H1 (cell line): Measurements from ENCODE around the gene CNOT6L. TPM values are rescaled to one million over a fixed set of nuclear protein-coding genes. Genes with fewer than 3 reads are reported as not detected.

Experiments
- CTCF ChIA-PET: fragments of 300-600 bp; sonication (Branson Sonifier 250); formaldehyde crosslinking; loops from one replicate; lab custom pipeline; 2021; ENCODE audit not compliant: partially characterized antibody; lab: Charles Lee
- POLR2A ChIA-PET: fragments of 300-600 bp; sonication (Branson Sonifier 250); formaldehyde crosslinking; loops from one replicate; lab custom pipeline; 2021; ENCODE audit warnings: inconsistent platforms; ENCODE audit not compliant: partially characterized antibody; lab: Charles Lee
- DNase-seq, 2 experiments: peaks; one replicate each; pipeline versions ENCODE4 v3.0.0 to v3.0.0-alpha.2; 2010 to 2022; ENCODE audit warnings: low spot score in 2 of 2, low read depth in 1 of 2, mixed read lengths in 1 of 2
- FAIRE-seq: peaks from 2 replicates; lab custom pipeline; 2011; peaks lifted over from hg19 to GRCh38; lab: Jason Lieb, UNC
- H2AFZ ChIP-seq: 2 replicates; pipeline ENCODE4 v1.8.1; 2012; ENCODE audit warnings: low read length, inconsistent platforms
- H2AK5ac ChIP-seq: 2 replicates; pipeline ENCODE4 v1.6.1; 2013; ENCODE audit warnings: low read depth, low read length
- H2BK120ac ChIP-seq: replicated peaks from 2 replicates; pipeline ENCODE3; 2013; ENCODE audit warnings: low read depth, low read length, inconsistent platforms
- H2BK12ac ChIP-seq: 2 replicates; pipeline ENCODE4 v1.6.1; 2013; ENCODE audit warnings: low read depth, low read length
- H2BK15ac ChIP-seq: 2 replicates; pipeline ENCODE4 v1.6.1; 2013; ENCODE audit warnings: low read length
- H2BK20ac ChIP-seq: 2 replicates; pipeline ENCODE4 v1.6.1; 2013; ENCODE audit warnings: low read length
- H2BK5ac ChIP-seq: 2 replicates; pipeline ENCODE4 v1.6.1; 2013; ENCODE audit warnings: low read depth, low read length
- H3K14ac ChIP-seq: 2 replicates; pipeline ENCODE4 v1.6.1; 2013; ENCODE audit warnings: inconsistent platforms; ENCODE audit not compliant: insufficient read length
- H3K18ac ChIP-seq: 2 replicates; pipeline ENCODE4 v1.6.1; 2013; ENCODE audit warnings: low read length; ENCODE audit errors: extremely low read depth
- H3K23ac ChIP-seq: 2 replicates; pipeline ENCODE4 v1.6.1; 2013; ENCODE audit warnings: inconsistent platforms; ENCODE audit not compliant: insufficient read length
- H3K23me2 ChIP-seq: 2 replicates; pipeline ENCODE4 v1.6.1; 2013; ENCODE audit warnings: low read depth, low read length
- H3K27ac ChIP-seq: 2 replicates; pipeline ENCODE4 v1.6.1; 2011; ENCODE audit warnings: low read depth, low read length, inconsistent platforms
- H3K27me3 ChIP-seq, 4 experiments: replicated peaks in 1 of 4; 1 replicate in 1 of 4; 2 replicates in 3 of 4; pipeline versions ENCODE4 v1.6.1 to v1.8.1; 2011 to 2013; ENCODE audit warnings: low read length in 3 of 4, mild to moderate bottlenecking in 3 of 4, inconsistent platforms in 2 of 4, mixed read lengths in 2 of 4, moderate library complexity in 1 of 4; ENCODE audit not compliant: control insufficient read depth in 3 of 4, insufficient read depth in 3 of 4; ENCODE audit errors: extremely low read depth in 1 of 4
- H3K36me3 ChIP-seq, 4 experiments: 2 replicates each; pipeline versions ENCODE4 v1.6.1 to v1.8.1; 2011 to 2013; ENCODE audit warnings: mild to moderate bottlenecking in 4 of 4, low read length in 3 of 4, moderate library complexity in 2 of 4, control low read depth in 1 of 4, inconsistent platforms in 1 of 4; ENCODE audit not compliant: insufficient read depth in 4 of 4, control insufficient read depth in 2 of 4
- H3K4ac ChIP-seq: replicated peaks from 2 replicates; pipeline ENCODE3; 2013; ENCODE audit warnings: low read length, low read depth, mixed read lengths, inconsistent platforms; ENCODE audit not compliant: insufficient read length
- H3K4me1 ChIP-seq, 4 experiments: replicated peaks in 1 of 4; 1 replicate in 1 of 4; 2 replicates in 3 of 4; pipeline versions ENCODE4 v1.6.1 to v1.8.1; 2011 to 2013; ENCODE audit warnings: low read length in 3 of 4, inconsistent platforms in 2 of 4, mixed read lengths in 1 of 4; ENCODE audit not compliant: insufficient read depth in 4 of 4, control insufficient read depth in 3 of 4
- H3K4me2 ChIP-seq, 2 experiments: 2 replicates each; pipeline versions ENCODE4 v1.6.1 to v1.8.1; 2011 to 2013; ENCODE audit warnings: low read depth in 2 of 2, low read length in 2 of 2, control low read depth in 1 of 2, inconsistent platforms in 1 of 2, mild to moderate bottlenecking in 1 of 2; ENCODE audit not compliant: insufficient read depth in 1 of 2
- H3K4me3 ChIP-seq, 4 experiments: fragments of 200-600, 300-600 bp in 1 of 4; sonication (generic), shearing (Covaris generic), sonication (Bioruptor Twin) in 1 of 4; 2 replicates each; pipeline versions ENCODE4 v1.5.1 to v1.8.1; 2011 to 2016; ENCODE audit warnings: low read length in 4 of 4, low read depth in 3 of 4, control low read depth in 2 of 4, inconsistent platforms in 2 of 4, mild to moderate bottlenecking in 2 of 4, mixed read lengths in 1 of 4, moderate library complexity in 1 of 4; ENCODE audit not compliant: insufficient read depth in 2 of 4; ENCODE audit errors: extremely low read depth in 1 of 4
- H3K56ac ChIP-seq: replicated peaks from 2 replicates; pipeline ENCODE3; 2013; ENCODE audit warnings: low read depth, mild to moderate bottlenecking, mixed read lengths, low read length, inconsistent platforms; ENCODE audit not compliant: insufficient read length
- H3K79me1 ChIP-seq: 2 replicates; pipeline ENCODE4 v1.6.1; 2013; ENCODE audit warnings: low read depth, low read length, control low read depth
- H3K79me2 ChIP-seq, 2 experiments: 2 replicates each; pipeline versions ENCODE4 v1.6.1 to v1.8.1; 2012 to 2013; ENCODE audit warnings: low read length in 2 of 2, mild to moderate bottlenecking in 2 of 2, inconsistent platforms in 1 of 2; ENCODE audit not compliant: insufficient read depth in 2 of 2, control insufficient read depth in 1 of 2
- H3K9ac ChIP-seq, 4 experiments: replicated peaks in 1 of 4; 1 replicate in 1 of 4; 2 replicates in 3 of 4; pipeline versions ENCODE4 v1.6.1 to v1.8.1; 2011 to 2013; ENCODE audit warnings: low read depth in 3 of 4, low read length in 3 of 4, control low read depth in 2 of 4, mild to moderate bottlenecking in 2 of 4, moderate library complexity in 2 of 4, inconsistent platforms in 1 of 4; ENCODE audit errors: extremely low read depth in 1 of 4
- H3K9me3 ChIP-seq, 2 experiments: 2 replicates each; pipeline versions ENCODE4 v1.6.1 to v1.8.1; 2012 to 2013; ENCODE audit warnings: mild to moderate bottlenecking in 2 of 2, moderate library complexity in 2 of 2, control low read depth in 1 of 2, inconsistent platforms in 1 of 2, low read depth in 1 of 2, low read length in 1 of 2, mixed read lengths in 1 of 2; ENCODE audit not compliant: insufficient read depth in 2 of 2
- H4K20me1 ChIP-seq, 2 experiments: replicated peaks in 1 of 2; 2 replicates each; pipeline versions ENCODE3 to v1.8.1; 2011 to 2013; ENCODE audit warnings: inconsistent platforms in 2 of 2, low read length in 2 of 2, mild to moderate bottlenecking in 1 of 2; ENCODE audit not compliant: insufficient read depth in 2 of 2, control insufficient read depth in 1 of 2
- H4K5ac ChIP-seq: 2 replicates; pipeline ENCODE4 v1.6.1; 2013; ENCODE audit warnings: low read length, low read depth, mixed read lengths, inconsistent platforms; ENCODE audit not compliant: insufficient read length
- H4K8ac ChIP-seq: 2 replicates; pipeline ENCODE4 v1.8.0; 2013; ENCODE audit warnings: mild to moderate bottlenecking, moderate library complexity, low read length, inconsistent platforms; ENCODE audit not compliant: insufficient read depth; ENCODE audit errors: extremely low read depth
- H4K91ac ChIP-seq: replicated peaks from 2 replicates; pipeline ENCODE3; 2013; ENCODE audit warnings: low read length, mixed read lengths, inconsistent platforms; ENCODE audit not compliant: insufficient read length
- ASH2L ChIP-seq: fragments of 200-600, 300-600 bp; sonication (generic); IDR thresholded peaks from one replicate; pipeline ENCODE4 v1.7.1; 2017; ENCODE audit warnings: low read length
- CEBPB ChIP-seq: IDR thresholded peaks from 2 replicates; pipeline ENCODE4 v1.6.1; 2012; ENCODE audit warnings: low read depth, low read length
- EZH2 ChIP-seq: fragments of 200-600 bp; sonication (generic); IDR thresholded peaks from 2 replicates; pipeline ENCODE4 v1.7.1; 2012; ENCODE audit warnings: low read depth, mild to moderate bottlenecking, moderate library complexity, low read length, inconsistent platforms; ENCODE audit not compliant: severe bottlenecking
- JUND ChIP-seq: IDR thresholded peaks from 2 replicates; pipeline ENCODE4 v1.6.1; 2011; ENCODE audit warnings: mild to moderate bottlenecking, improper control_type of control experiment, low read length
- KDM1A ChIP-seq: fragments of 200-600, 300-600 bp; sonication (generic); IDR thresholded peaks from 2 replicates; pipeline ENCODE4 v1.7.1; 2016; ENCODE audit warnings: mild to moderate bottlenecking, low read length, borderline replicate concordance
- RBBP5 ChIP-seq: IDR thresholded peaks from 2 replicates; pipeline ENCODE4 v1.7.1; 2012; ENCODE audit warnings: low read depth, mild to moderate bottlenecking, inconsistent platforms, low read length, moderate library complexity, borderline replicate concordance
- RFX5 ChIP-seq: IDR thresholded peaks from 2 replicates; pipeline ENCODE4 v1.6.1; 2011; ENCODE audit warnings: low read depth, low read length, improper control_type of control experiment, borderline replicate concordance
- SIX5 ChIP-seq: IDR thresholded peaks from 2 replicates; pipeline ENCODE4 v1.6.1; 2011; ENCODE audit warnings: mild to moderate bottlenecking, low read depth, low read length
- SUZ12 ChIP-seq: fragments of 200-600 bp; sonication (generic); IDR thresholded peaks from 2 replicates; pipeline ENCODE4 v1.6.1; 2012; ENCODE audit warnings: mild to moderate bottlenecking, inconsistent platforms, low read length, moderate library complexity, mixed read lengths
- TAF7 ChIP-seq: optimal IDR thresholded peaks from 2 replicates; pipeline ENCODE3; 2011; ENCODE audit warnings: low read depth, mild to moderate bottlenecking, inconsistent platforms, low read length, moderate library complexity, borderline replicate concordance
- TCF12 ChIP-seq: IDR thresholded peaks from 2 replicates; pipeline ENCODE4 v1.6.1; 2011; ENCODE audit warnings: low read depth, mild to moderate bottlenecking, low read length
- WGBS, 2 experiments: shearing (Covaris generic) in 1 of 2; methylation state at CpG; one replicate each; pipeline versions ENCODE4 v1.1.6 to v1.1.7; 2013 to 2015; ENCODE audit warnings: low lambda C conversion rate in 2 of 2, mixed read lengths in 2 of 2, inconsistent platforms in 1 of 2, low coverage in 1 of 2, missing lambda C conversion rate in 1 of 2; ENCODE audit not compliant: insufficient replicate concordance in 2 of 2, insufficient coverage in 1 of 2, insufficient read length in 1 of 2; ENCODE audit errors: extremely low coverage in 1 of 2, missing lambda C conversion rate in 1 of 2; 5-methylcytosine and 5-hydroxymethylcytosine counted together
- polyA plus RNA-seq, 7 experiments: library from polyadenylated mRNA; depleted of rRNA in 3 of 7; stranded (reverse) in 5 of 7; unstranded in 2 of 7; fragments of >200 nt in 5 of 7; fragments of 200-250 nt in 2 of 7; gene quantifications; 1 replicate in 5 of 7; 2 replicates in 1 of 7; 4 replicates in 1 of 7; pipeline versions ENCODE4 v1.2.1 to v1.2.3, GENCODE V29; 2011 to 2013; ENCODE audit warnings: missing spikeins in 2 of 7, mixed read lengths in 2 of 7
- total RNA-seq: library from RNA; stranded (reverse); fragmentation: NEBNext Ultra II Directional; extraction: Animal tissue kit (Norgen Biotek cat#: 25700); gene quantifications from 2 replicates; pipeline ENCODE4 v1.2.1, GENCODE V29; 2021
- TF ChIP-seq, protein P1 (sequence below): IDR thresholded peaks from 2 replicates; pipeline ENCODE4 v1.6.1; 2011; ENCODE audit warnings: low read length, improper control_type of control experiment
- TF ChIP-seq, protein P2 (sequence below): IDR thresholded peaks from 2 replicates; pipeline ENCODE4 v1.6.1; 2011; ENCODE audit warnings: low read depth, mild to moderate bottlenecking, low read length; ENCODE audit not compliant: insufficient read depth

The CNOT6L gene
- total and polyA plus RNA-seq, 2 of the 8 experiments (the other 6 are each of a cell fraction or from before 2014, with no cell fraction given): 2.0 to 22.4 TPM

DNA sequence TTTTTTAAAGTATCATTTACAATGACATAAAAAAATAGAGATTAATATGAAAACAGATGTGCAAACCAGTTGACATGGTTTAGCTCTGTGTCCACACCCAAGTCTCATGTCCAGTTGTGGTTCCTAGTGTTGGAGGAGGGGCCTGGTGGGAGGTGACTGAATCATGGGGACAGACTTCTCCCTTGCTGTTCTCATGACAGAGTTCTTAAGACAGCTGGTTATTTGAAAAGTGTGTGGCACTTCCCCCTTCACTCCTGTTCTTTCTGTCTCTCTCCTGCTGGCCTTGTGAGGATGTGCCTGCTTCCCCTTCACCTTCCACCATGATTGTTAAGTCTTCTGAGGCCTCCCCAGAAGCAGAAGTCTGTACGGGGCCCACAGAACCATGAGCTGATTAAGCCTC lies 23.8 kb downstream of the CNOT6L start:
- Histone ChIP-seq H2AK5ac (no peak overlapping the region), H3K4ac (no peak overlapping the region), H3K14ac (no peak overlapping the region), H3K4me1 (no peaks in the 10 kb centered on the region), H2BK20ac (no peak overlapping the region), H3K23me2 (no peaks in the 10 kb centered on the region), H3K79me2 (peaks cover 0 to 7% of the 10 kb centered on the region in 2 experiments; a peak in 1 of 4 replicates), H2AFZ (no peak overlapping the region), H3K9ac (no peak overlapping the region), H3K18ac (no peak overlapping the region), H4K91ac (no peak overlapping the region), H3K36me3 (no peaks in the 10 kb centered on the region), H2BK5ac (no peak overlapping the region), H4K8ac (no peak overlapping the region), H3K27ac (no peak overlapping the region), H3K23ac (no peak overlapping the region), H3K79me1 (no peaks in the 10 kb centered on the region), H2BK15ac (no peak overlapping the region), H4K20me1 (no peaks in the 10 kb centered on the region), H2BK12ac (no peak overlapping the region), H3K4me3 (no peak overlapping the region), H3K4me2 (no peak overlapping the region), H2BK120ac (no peak overlapping the region), H3K27me3 (no peaks in the 10 kb centered on the region), H3K9me3 (no peaks in the 10 kb centered on the region), H3K56ac (no peak overlapping the region), H4K5ac (no peak overlapping the region)
- ChIA-PET CTCF (interaction anchor here (0.7 kb wide), 1 partner anchor 592 kb away, joined by 3 read pairs; no protein-coding TSS in a partner anchor), POLR2A (no interaction called here)
- DNase-seq: no peak
- WGBS, 2 experiments: 88% methylated on average over 1 of the region's 1 CpG; no CpG with 5 or more reads in 1 of the 2 experiments
- FAIRE-seq: no peak
- TF ChIP-seq TAF7 (no peak), SUZ12 (no peak), JUND (no peak), RBBP5 (no peak), CEBPB (no peak), KDM1A (no peak), ASH2L (no peak), RFX5 (no peak), EZH2 (no peak), TCF12 (no peak), SIX5 (no peak)
- TF ChIP-seq, protein P1, sequence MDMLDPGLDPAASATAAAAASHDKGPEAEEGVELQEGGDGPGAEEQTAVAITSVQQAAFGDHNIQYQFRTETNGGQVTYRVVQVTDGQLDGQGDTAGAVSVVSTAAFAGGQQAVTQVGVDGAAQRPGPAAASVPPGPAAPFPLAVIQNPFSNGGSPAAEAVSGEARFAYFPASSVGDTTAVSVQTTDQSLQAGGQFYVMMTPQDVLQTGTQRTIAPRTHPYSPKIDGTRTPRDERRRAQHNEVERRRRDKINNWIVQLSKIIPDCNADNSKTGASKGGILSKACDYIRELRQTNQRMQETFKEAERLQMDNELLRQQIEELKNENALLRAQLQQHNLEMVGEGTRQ: no peak
- TF ChIP-seq, protein P2, sequence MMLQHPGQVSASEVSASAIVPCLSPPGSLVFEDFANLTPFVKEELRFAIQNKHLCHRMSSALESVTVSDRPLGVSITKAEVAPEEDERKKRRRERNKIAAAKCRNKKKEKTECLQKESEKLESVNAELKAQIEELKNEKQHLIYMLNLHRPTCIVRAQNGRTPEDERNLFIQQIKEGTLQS: no peak
